CD4-positive, alpha-beta T cell treated with Interleukin-12 subunit alpha and Interleukin-12 subunit beta, for 1 hour (primary cell): ENCODE data around the gene DLG4.

Source experiments
- DNase-seq: peaks from one replicate; pipeline ENCODE4 v3.0.0-alpha.2; 2020

Gene DLG4

GRCh38 chr17:7141824-7142223 is 77.8 kb downstream of the DLG4 start:
- no peak for DNase-seq

GRCh38 chr17:7139400-7139799 is 80.2 kb downstream of the DLG4 start:
- DNase-seq = no peak

GRCh38 chr17:7138800-7139381 is 80.7 kb downstream of the DLG4 start:
- DNase-seq = no peak

GRCh38 chr17:7137171-7137943 is 82.3 kb downstream of the DLG4 start:
- no peak for DNase-seq
